ENCODE results near the gene ST8SIA2.

ST8SIA2 gene

GRCh38 chr15:92409006-92409405 is 15.3 kb downstream of the ST8SIA2 start:
- intact Hi-C loops (cut with micrococcal nuclease): no loop called here
- Mint-ChIP-seq H3K4me3 (no peak overlapping the region), H3K4me1 (ENCODE audit: low read depth) (no peaks in the 10 kb centered on the region), H3K9me3 (no peaks in the 10 kb centered on the region), H3K36me3 (ENCODE audit: low read depth) (no peaks in the 10 kb centered on the region), H3K27ac (no peak overlapping the region), H3K27me3 (peaks cover 4% of the 10 kb centered on the region)

GRCh38 chr15:92409521-92409920 is 15.8 kb downstream of the ST8SIA2 start:
- peaks cover 4% of the 10 kb centered on the region for H3K27me3 Mint-ChIP-seq
- H3K4me3 Mint-ChIP-seq: no peak overlapping the region
- intact Hi-C loops (cut with micrococcal nuclease): no loop called here
- no peak overlapping the region for H3K27ac Mint-ChIP-seq
- H3K4me1 Mint-ChIP-seq (ENCODE audit: low read depth): no peaks in the 10 kb centered on the region
- H3K36me3 Mint-ChIP-seq (ENCODE audit: low read depth): no peaks in the 10 kb centered on the region
- H3K9me3 Mint-ChIP-seq: no peaks in the 10 kb centered on the region

- intact Hi-C loops (cut with micrococcal nuclease): no loop called here
- no peaks in the 10 kb centered on the region for H3K36me3 Mint-ChIP-seq (ENCODE audit: low read depth)
- no peak overlapping the region for H3K27ac Mint-ChIP-seq
- H3K4me3 Mint-ChIP-seq: no peak overlapping the region
- H3K9me3 Mint-ChIP-seq: no peaks in the 10 kb centered on the region
- H3K27me3 Mint-ChIP-seq: peaks cover 4% of the 10 kb centered on the region
- H3K4me1 Mint-ChIP-seq (ENCODE audit: low read depth): no peaks in the 10 kb centered on the region
Measured at GRCh38 chr15:92410537-92410936, 16.9 kb downstream of the ST8SIA2 start.

- no peak overlapping the region for H3K27ac Mint-ChIP-seq
- H3K36me3 Mint-ChIP-seq (ENCODE audit: low read depth): no peaks in the 10 kb centered on the region
- no peaks in the 10 kb centered on the region for H3K4me1 Mint-ChIP-seq (ENCODE audit: low read depth)
- intact Hi-C loops (cut with micrococcal nuclease): no loop called here
- H3K27me3 Mint-ChIP-seq: peaks cover 8% of the 10 kb centered on the region
- H3K9me3 Mint-ChIP-seq: no peaks in the 10 kb centered on the region
- no peak overlapping the region for H3K4me3 Mint-ChIP-seq
Measured at GRCh38 chr15:92411256-92411655, 17.6 kb downstream of the ST8SIA2 start.

DNA sequence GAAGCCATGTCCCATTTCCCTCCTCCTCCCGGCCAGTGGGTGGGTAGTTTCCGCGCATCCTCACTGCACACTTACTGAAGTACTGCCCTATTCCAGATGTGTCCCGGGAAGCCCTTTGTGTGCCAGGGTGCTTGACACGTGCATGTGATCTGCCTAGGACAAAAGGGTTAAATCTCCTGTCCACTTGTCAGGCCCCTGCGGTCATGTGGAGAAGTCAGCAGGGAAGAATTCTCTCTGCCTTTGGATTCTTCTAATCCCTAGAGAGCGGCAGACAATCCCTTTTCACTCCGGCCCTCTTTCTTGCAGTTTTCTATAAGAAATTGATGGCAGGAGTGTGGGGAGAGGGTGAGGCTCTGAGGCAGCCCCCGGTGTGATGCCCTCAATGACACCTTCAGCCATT is 19.8 kb downstream of the ST8SIA2 start:
- peaks cover 8% of the 10 kb centered on the region for H3K27me3 Mint-ChIP-seq
- no peaks in the 10 kb centered on the region for H3K9me3 Mint-ChIP-seq
- no peak overlapping the region for H3K27ac Mint-ChIP-seq
- intact Hi-C loops (cut with micrococcal nuclease): no loop called here
- no peaks in the 10 kb centered on the region for H3K36me3 Mint-ChIP-seq (ENCODE audit: low read depth)
- no peak overlapping the region for H3K4me3 Mint-ChIP-seq
- no peaks in the 10 kb centered on the region for H3K4me1 Mint-ChIP-seq (ENCODE audit: low read depth)

DNA sequence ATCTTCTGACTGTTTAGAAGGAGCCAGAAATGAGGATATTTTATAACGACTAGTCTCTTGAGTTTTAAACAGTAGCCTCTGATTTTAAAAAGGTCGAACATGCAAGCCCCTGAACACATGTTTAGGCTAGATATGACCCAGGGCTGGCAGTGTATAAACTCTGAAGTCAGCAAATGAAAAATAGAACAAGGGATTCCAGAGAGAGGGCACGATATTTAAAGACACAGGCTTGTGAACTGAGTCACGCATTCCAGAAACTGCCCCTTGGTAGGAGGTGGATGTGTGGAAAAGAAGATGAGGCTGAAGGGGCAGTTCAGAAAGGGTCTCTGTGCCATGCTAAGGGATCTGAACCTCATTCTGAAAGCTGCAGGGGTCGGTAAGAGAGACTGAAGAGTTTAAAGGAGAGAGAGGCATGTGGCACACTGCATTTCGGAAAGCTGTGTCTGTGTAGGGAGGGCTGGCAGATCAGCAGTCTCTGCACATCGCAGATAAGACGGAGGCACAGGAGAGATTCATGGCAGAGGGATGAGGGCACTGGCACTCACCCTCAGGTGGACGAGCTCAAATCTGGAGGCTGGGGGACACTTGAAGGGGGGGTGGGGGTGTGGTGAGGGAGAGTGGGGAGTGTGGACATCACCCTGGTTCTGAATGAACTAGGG is 22.1 kb downstream of the ST8SIA2 start:
- Mint-ChIP-seq H3K27ac (no peak overlapping the region), H3K4me3 (no peak overlapping the region), H3K36me3 (ENCODE audit: low read depth) (no peaks in the 10 kb centered on the region), H3K4me1 (ENCODE audit: low read depth) (no peaks in the 10 kb centered on the region), H3K27me3 (peaks cover 8% of the 10 kb centered on the region), H3K9me3 (no peaks in the 10 kb centered on the region)
- intact Hi-C loops (cut with micrococcal nuclease): no loop called here

DNA sequence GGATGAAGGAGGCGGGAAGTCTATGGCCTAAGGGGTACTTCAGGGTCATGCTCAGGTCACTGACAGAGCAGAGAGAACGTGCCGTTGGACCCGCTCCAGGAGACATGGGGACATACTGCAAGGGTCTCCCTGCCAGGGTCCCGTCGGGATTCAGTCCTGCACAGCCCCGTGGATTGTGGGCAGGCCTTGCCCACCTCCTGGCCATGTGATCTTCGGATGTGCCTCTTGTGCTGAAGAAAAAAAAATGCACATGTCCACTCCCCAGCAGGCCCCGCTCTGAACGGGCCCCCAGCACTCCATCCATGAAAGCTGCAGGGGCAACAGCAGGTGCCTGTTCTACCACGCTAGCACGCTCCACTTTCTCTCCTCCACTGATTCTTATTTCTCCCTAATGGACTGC is 22.9 kb downstream of the ST8SIA2 start:
- peaks cover 4% of the 10 kb centered on the region for H3K27me3 Mint-ChIP-seq
- no peaks in the 10 kb centered on the region for H3K4me1 Mint-ChIP-seq (ENCODE audit: low read depth)
- no peak overlapping the region for H3K4me3 Mint-ChIP-seq
- intact Hi-C loops (cut with micrococcal nuclease): no loop called here
- no peaks in the 10 kb centered on the region for H3K9me3 Mint-ChIP-seq
- no peak overlapping the region for H3K27ac Mint-ChIP-seq
- no peaks in the 10 kb centered on the region for H3K36me3 Mint-ChIP-seq (ENCODE audit: low read depth)

DNA sequence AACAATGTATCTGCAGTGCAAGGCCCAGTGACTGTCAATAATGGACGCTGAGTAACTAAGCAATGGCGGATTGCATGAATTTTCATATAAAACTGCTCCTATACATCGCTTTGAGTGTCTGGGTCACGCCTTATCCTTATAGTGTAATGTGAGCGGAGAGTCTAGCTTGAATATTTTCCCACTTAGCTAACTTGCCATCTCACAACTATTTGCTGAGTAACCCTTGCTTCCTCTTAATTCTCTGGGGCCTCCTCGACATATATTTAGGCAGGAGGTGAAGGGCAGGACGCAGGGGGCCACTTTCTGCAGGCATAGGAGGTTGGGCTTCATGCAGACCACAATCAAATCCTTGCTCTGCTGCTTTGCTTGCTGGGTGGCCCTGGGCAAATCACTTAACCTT is 24.0 kb downstream of the ST8SIA2 start:
- no peak overlapping the region for H3K4me3 Mint-ChIP-seq
- no peaks in the 10 kb centered on the region for H3K4me1 Mint-ChIP-seq (ENCODE audit: low read depth)
- H3K36me3 Mint-ChIP-seq (ENCODE audit: low read depth): no peaks in the 10 kb centered on the region
- intact Hi-C loops (cut with micrococcal nuclease): no loop called here
- H3K27ac Mint-ChIP-seq: no peak overlapping the region
- H3K9me3 Mint-ChIP-seq: no peaks in the 10 kb centered on the region
- peaks cover 4% of the 10 kb centered on the region for H3K27me3 Mint-ChIP-seq

GRCh38 chr15:92418864-92419263 is 25.2 kb downstream of the ST8SIA2 start:
- intact Hi-C loops (cut with micrococcal nuclease): no loop called here
- no peak overlapping the region for H3K27ac Mint-ChIP-seq
- H3K4me1 Mint-ChIP-seq (ENCODE audit: low read depth): no peaks in the 10 kb centered on the region
- peaks cover 4% of the 10 kb centered on the region for H3K27me3 Mint-ChIP-seq
- H3K36me3 Mint-ChIP-seq (ENCODE audit: low read depth): no peaks in the 10 kb centered on the region
- no peak overlapping the region for H3K4me3 Mint-ChIP-seq
- H3K9me3 Mint-ChIP-seq: no peaks in the 10 kb centered on the region

DNA sequence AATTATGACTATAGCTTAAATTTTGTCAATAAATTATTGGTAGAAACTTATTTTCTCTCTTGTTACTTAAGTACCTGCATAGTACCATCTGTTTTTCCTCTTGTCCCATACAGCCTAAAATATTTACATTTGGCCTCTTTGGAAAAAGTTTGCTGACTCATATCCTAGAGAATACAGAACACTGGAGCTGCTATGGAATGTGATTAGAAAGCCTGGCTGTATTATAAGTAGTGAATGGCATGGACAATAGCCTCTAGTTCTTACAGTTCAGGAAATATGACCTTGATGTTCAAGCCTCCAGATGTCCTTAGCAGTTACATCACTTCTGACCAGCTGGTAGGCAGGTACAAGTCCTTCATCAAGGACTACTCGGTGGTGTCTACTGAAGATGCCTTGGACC is 28.3 kb downstream of the ST8SIA2 start:
- H3K4me1 Mint-ChIP-seq (ENCODE audit: low read depth): no peaks in the 10 kb centered on the region
- intact Hi-C loops (cut with micrococcal nuclease): no loop called here

GRCh38 chr15:92425578-92426225 is 32.0 kb downstream of the ST8SIA2 start:
- no peaks in the 10 kb centered on the region for H3K9me3 Mint-ChIP-seq
- no peak overlapping the region for H3K27ac Mint-ChIP-seq
- no peak overlapping the region for H3K4me3 Mint-ChIP-seq
- H3K27me3 Mint-ChIP-seq: peaks cover 12% of the 10 kb centered on the region
- H3K36me3 Mint-ChIP-seq (ENCODE audit: low read depth): no peaks in the 10 kb centered on the region
- intact Hi-C loops (cut with micrococcal nuclease): no loop called here
- H3K4me1 Mint-ChIP-seq (ENCODE audit: low read depth): no peaks in the 10 kb centered on the region

More for the DNA sequence above, 28.3 kb downstream of the ST8SIA2 start:
- no peak overlapping the region for H3K4me3 Mint-ChIP-seq
- no peak overlapping the region for H3K27ac Mint-ChIP-seq
- H3K27me3 Mint-ChIP-seq: peaks cover 12% of the 10 kb centered on the region
- no peaks in the 10 kb centered on the region for H3K36me3 Mint-ChIP-seq (ENCODE audit: low read depth)
- no peaks in the 10 kb centered on the region for H3K9me3 Mint-ChIP-seq

- Mint-ChIP-seq H3K36me3 (ENCODE audit: low read depth) (no peaks in the 10 kb centered on the region), H3K4me3 (no peak overlapping the region), H3K27me3 (peaks cover 12% of the 10 kb centered on the region), H3K9me3 (no peaks in the 10 kb centered on the region), H3K4me1 (ENCODE audit: low read depth) (no peaks in the 10 kb centered on the region), H3K27ac (no peak overlapping the region)
- intact Hi-C loops (cut with micrococcal nuclease): no loop called here
Measured at GRCh38 chr15:92429378-92430068, 35.8 kb downstream of the ST8SIA2 start.

- peaks cover 12% of the 10 kb centered on the region for H3K27me3 Mint-ChIP-seq
- intact Hi-C loops (cut with micrococcal nuclease): no loop called here
- H3K9me3 Mint-ChIP-seq: no peaks in the 10 kb centered on the region
- H3K4me3 Mint-ChIP-seq: no peak overlapping the region
- H3K36me3 Mint-ChIP-seq (ENCODE audit: low read depth): no peaks in the 10 kb centered on the region
- H3K27ac Mint-ChIP-seq: no peak overlapping the region
- H3K4me1 Mint-ChIP-seq (ENCODE audit: low read depth): no peaks in the 10 kb centered on the region
Measured at GRCh38 chr15:92430069-92430440, 36.4 kb downstream of the ST8SIA2 start.

DNA sequence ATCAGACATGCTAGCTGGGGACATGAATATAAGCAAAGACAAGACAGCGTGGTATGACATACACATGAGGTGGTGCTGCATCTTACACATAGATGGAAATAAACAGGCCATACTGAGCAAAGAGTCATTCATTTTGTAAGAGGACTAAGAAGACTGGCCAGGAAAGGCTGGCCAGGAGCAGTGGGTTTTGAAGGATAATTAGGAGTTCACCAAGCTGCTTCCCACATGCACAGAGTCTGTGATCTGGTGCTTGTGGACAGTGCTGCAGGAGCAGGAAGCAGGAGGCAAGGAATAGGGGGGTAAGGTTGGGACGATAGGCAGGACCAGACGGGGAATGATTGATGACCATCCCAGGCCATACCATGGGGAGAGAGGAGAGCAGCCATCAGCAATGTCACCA is 41.5 kb downstream of the ST8SIA2 start:
- H3K4me1 Mint-ChIP-seq (ENCODE audit: low read depth): no peaks in the 10 kb centered on the region
- intact Hi-C loops (cut with micrococcal nuclease): no loop called here
- no peak overlapping the region for H3K4me3 Mint-ChIP-seq
- no peaks in the 10 kb centered on the region for H3K9me3 Mint-ChIP-seq
- H3K27me3 Mint-ChIP-seq: no peaks in the 10 kb centered on the region
- H3K36me3 Mint-ChIP-seq (ENCODE audit: low read depth): no peaks in the 10 kb centered on the region
- no peak overlapping the region for H3K27ac Mint-ChIP-seq
